WTC11 (cell line): ENCODE data around the gene B4GALT4.

Source experiments
- ATF3 ChIP-seq: sonication (generic); formaldehyde crosslinking; conservative IDR thresholded peaks from 2 replicates; pipeline ENCODE4 v1.8.1; 2022; ENCODE audit warnings: mild to moderate bottlenecking, missing genetic modification reagents
- CTCF ChIP-seq: fragments of 200-600 bp; IDR thresholded peaks from 2 replicates; pipeline ENCODE4 v1.8.0; 2022; ENCODE audit warnings: antibody characterized with exemption
- E2F5 ChIP-seq: sonication (generic); formaldehyde crosslinking; IDR thresholded peaks from 2 replicates; pipeline ENCODE4 v1.8.1; 2022; ENCODE audit warnings: mild to moderate bottlenecking, moderate library complexity, missing genetic modification reagents
- TEAD4 ChIP-seq: sonication (generic); formaldehyde crosslinking; IDR thresholded peaks from 2 replicates; pipeline ENCODE4 v1.8.0; 2022; ENCODE audit warnings: mild to moderate bottlenecking, missing genetic modification reagents
- ZNF423 ChIP-seq: fragments of 250-450 bp; sonication (Bioruptor Pico); IDR thresholded peaks from 2 replicates; pipeline ENCODE4 v2.1.2; 2022; ENCODE audit warnings: mild to moderate bottlenecking, moderate library complexity

- no peak for TF ChIP-seq E2F5 (CRISPR knock-in tag)
- TF ChIP-seq TEAD4 = no peak
- no peak for TF ChIP-seq CTCF
- TF ChIP-seq ZNF423 = no peak
- no peak for TF ChIP-seq ATF3
Measured at GRCh38 chr3:119223511-119223910, 17.2 kb downstream of the B4GALT4 start.
